Panc1 (cell line): ENCODE measurements around the gene NUP93. TPM values are rescaled to one million over a fixed set of nuclear protein-coding genes. Genes with fewer than 3 reads are reported as not detected.

ENCODE experiments used
- ATAC-seq: fragments of 200-7000 bp; cut with Tn5 transposase; 2 replicates; pipeline ENCODE4 v1.9.1; 2020; ENCODE audit warnings: mild to moderate bottlenecking, moderate library complexity
- BruUV-seq: library from RNA; stranded (reverse); fragments of 400-500 nt; replicated peaks from 2 replicates; lab custom pipeline; 2021; lab: Mats Ljungman, UMichigan
- CTCF ChIA-PET: fragments of 300-600 bp; sonication (Branson Sonifier 250); formaldehyde crosslinking; loops from one replicate; lab custom pipeline; 2022; ENCODE audit warnings: antibody characterized with exemption; lab: Charles Lee
- POLR2A ChIA-PET: fragments of 300-600 bp; sonication (Branson Sonifier 250); formaldehyde crosslinking; loops from one replicate; lab custom pipeline; 2022; ENCODE audit warnings: antibody characterized with exemption; lab: Charles Lee
- DNase-seq: peaks from one replicate; pipeline ENCODE4 v3.0.0-alpha.2; 2010; ENCODE audit warnings: low read depth, low spot score
- H3K27ac ChIP-seq: 2 replicates; pipeline ENCODE4 v1.5.1; 2011; ENCODE audit warnings: mild to moderate bottlenecking, low read length, inconsistent platforms
- H3K27me3 ChIP-seq: fragments of 200-500 bp; sonication (Bioruptor generic); 2 replicates; pipeline ENCODE4 v1.6.0; 2014; ENCODE audit warnings: low read length, inconsistent platforms; ENCODE audit not compliant: control insufficient read depth, insufficient read depth
- H3K36me3 ChIP-seq: fragments of 200-500 bp; sonication (Bioruptor generic); 2 replicates; pipeline ENCODE4 v1.5.1; 2014; ENCODE audit warnings: inconsistent platforms, mild to moderate bottlenecking, low read length, moderate library complexity; ENCODE audit not compliant: control insufficient read depth, insufficient read depth
- H3K4me1 ChIP-seq: 2 replicates; pipeline ENCODE4 v1.5.1; 2011; ENCODE audit warnings: inconsistent platforms, mild to moderate bottlenecking, low read length, moderate library complexity; ENCODE audit not compliant: control insufficient read depth, insufficient read depth
- H3K4me3 ChIP-seq, 2 experiments: 2 replicates each; pipeline ENCODE4 v1.5.1; 2011 to 2012; ENCODE audit warnings: low read depth in 2 of 2, low read length in 2 of 2, mild to moderate bottlenecking in 2 of 2, inconsistent platforms in 1 of 2, moderate library complexity in 1 of 2
- H3K9me3 ChIP-seq: fragments of 200-500 bp; sonication (Bioruptor generic); 2 replicates; pipeline ENCODE4 v1.5.1; 2014; ENCODE audit warnings: low read depth, mild to moderate bottlenecking, inconsistent platforms, low read length, moderate library complexity; ENCODE audit not compliant: control insufficient read depth, insufficient read depth
- POLR2AphosphoS5 ChIP-seq: IDR thresholded peaks from 2 replicates; pipeline ENCODE4 v1.6.1; 2012; ENCODE audit warnings: mild to moderate bottlenecking, low read depth, low read length, moderate library complexity
- SIN3A ChIP-seq: IDR thresholded peaks from 2 replicates; pipeline ENCODE4 v1.6.1; 2012; ENCODE audit warnings: low read depth, mild to moderate bottlenecking, low read length, moderate library complexity, borderline replicate concordance; ENCODE audit not compliant: insufficient read depth
- TCF7L2 ChIP-seq: IDR thresholded peaks from 2 replicates; pipeline ENCODE4 v1.6.1; 2011; ENCODE audit warnings: mild to moderate bottlenecking, low read depth, low read length, inconsistent platforms
- in situ Hi-C: cut with HindIII; loops from 2 replicates; pipeline ENCODE4 v1.10.0; 2016; ENCODE audit warnings: low sequenced_read_pairs, low pct_unique_long_range_greater_than_20kb
- intact Hi-C: fragments of 100-400 bp; cut with micrococcal nuclease; formaldehyde crosslinking; loops from one replicate; pipeline ENCODE4 v1.10.0; 2022; ENCODE audit not compliant: unreplicated experiment
- total RNA-seq: library from RNA; stranded (reverse); gene quantifications from one replicate; pipeline ENCODE4 v1.2.1, GENCODE V29; 2021; ENCODE audit not compliant: unreplicated experiment
- TF ChIP-seq, protein P1 (sequence below), 2 experiments: IDR thresholded peaks; 2 replicates each; pipeline ENCODE4 v1.6.1; 2011 to 2012; ENCODE audit warnings: low read depth in 2 of 2, control low read depth in 1 of 2, low read length in 1 of 2, mild to moderate bottlenecking in 1 of 2, moderate library complexity in 1 of 2; ENCODE audit not compliant: insufficient read depth in 1 of 2
- TF ChIP-seq, protein P2 (sequence below): fragments of 450-650 bp; IDR thresholded peaks from 2 replicates; pipeline ENCODE4 v1.5.1; 2017; ENCODE audit warnings: mild to moderate bottlenecking

NUP93 gene
- total RNA-seq, 1 experiment from 2014 or later: 88.5 TPM

DNA sequence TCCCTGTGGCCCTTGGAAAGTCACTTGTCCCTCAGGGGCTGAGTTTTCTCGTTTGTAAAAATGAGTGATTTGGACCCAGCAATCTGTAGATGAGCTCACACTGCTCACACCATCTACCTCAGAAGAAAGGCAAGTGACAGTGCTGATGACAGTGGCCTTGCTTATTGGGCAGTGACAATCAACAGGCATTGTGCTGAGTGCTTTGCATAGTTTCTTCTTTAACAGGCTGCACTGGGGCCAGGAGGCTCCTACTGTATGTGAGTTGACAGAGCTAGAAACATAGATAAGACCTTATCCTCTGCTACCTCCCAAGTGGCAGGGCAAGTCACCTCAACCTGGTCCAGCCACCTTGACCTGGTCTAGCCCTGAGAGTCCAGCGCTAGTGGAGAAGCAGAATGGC, 105.4 kb downstream of the NUP93 start:
- ChIA-PET POLR2A (no interaction called here), CTCF (no interaction called here)
- peaks cover 7% of the 10 kb centered on the region for H3K36me3 ChIP-seq
- intact Hi-C loops: no loop called here
- no peaks in the 10 kb centered on the region for H3K27me3 ChIP-seq
- H3K27ac ChIP-seq: no peak overlapping the region
- BruUV-seq: no TSS peak
- no peak for TF ChIP-seq SIN3A
- no peak for TF ChIP-seq TCF7L2
- no peak for TF ChIP-seq POLR2AphosphoS5
- TF ChIP-seq, protein P1, sequence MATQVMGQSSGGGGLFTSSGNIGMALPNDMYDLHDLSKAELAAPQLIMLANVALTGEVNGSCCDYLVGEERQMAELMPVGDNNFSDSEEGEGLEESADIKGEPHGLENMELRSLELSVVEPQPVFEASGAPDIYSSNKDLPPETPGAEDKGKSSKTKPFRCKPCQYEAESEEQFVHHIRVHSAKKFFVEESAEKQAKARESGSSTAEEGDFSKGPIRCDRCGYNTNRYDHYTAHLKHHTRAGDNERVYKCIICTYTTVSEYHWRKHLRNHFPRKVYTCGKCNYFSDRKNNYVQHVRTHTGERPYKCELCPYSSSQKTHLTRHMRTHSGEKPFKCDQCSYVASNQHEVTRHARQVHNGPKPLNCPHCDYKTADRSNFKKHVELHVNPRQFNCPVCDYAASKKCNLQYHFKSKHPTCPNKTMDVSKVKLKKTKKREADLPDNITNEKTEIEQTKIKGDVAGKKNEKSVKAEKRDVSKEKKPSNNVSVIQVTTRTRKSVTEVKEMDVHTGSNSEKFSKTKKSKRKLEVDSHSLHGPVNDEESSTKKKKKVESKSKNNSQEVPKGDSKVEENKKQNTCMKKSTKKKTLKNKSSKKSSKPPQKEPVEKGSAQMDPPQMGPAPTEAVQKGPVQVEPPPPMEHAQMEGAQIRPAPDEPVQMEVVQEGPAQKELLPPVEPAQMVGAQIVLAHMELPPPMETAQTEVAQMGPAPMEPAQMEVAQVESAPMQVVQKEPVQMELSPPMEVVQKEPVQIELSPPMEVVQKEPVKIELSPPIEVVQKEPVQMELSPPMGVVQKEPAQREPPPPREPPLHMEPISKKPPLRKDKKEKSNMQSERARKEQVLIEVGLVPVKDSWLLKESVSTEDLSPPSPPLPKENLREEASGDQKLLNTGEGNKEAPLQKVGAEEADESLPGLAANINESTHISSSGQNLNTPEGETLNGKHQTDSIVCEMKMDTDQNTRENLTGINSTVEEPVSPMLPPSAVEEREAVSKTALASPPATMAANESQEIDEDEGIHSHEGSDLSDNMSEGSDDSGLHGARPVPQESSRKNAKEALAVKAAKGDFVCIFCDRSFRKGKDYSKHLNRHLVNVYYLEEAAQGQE (IDR thresholded peaks at IDR 0.05; ENCODE audit: insufficient read depth in 1 of 2, low read depth in 2 of 2, low read length in 1 of 2): no peak
- TF ChIP-seq, protein P2, sequence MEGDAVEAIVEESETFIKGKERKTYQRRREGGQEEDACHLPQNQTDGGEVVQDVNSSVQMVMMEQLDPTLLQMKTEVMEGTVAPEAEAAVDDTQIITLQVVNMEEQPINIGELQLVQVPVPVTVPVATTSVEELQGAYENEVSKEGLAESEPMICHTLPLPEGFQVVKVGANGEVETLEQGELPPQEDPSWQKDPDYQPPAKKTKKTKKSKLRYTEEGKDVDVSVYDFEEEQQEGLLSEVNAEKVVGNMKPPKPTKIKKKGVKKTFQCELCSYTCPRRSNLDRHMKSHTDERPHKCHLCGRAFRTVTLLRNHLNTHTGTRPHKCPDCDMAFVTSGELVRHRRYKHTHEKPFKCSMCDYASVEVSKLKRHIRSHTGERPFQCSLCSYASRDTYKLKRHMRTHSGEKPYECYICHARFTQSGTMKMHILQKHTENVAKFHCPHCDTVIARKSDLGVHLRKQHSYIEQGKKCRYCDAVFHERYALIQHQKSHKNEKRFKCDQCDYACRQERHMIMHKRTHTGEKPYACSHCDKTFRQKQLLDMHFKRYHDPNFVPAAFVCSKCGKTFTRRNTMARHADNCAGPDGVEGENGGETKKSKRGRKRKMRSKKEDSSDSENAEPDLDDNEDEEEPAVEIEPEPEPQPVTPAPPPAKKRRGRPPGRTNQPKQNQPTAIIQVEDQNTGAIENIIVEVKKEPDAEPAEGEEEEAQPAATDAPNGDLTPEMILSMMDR: no peak
- in situ Hi-C loops: no loop called here
- no peaks in the 10 kb centered on the region for H3K9me3 ChIP-seq
- H3K4me1 ChIP-seq: no peaks in the 10 kb centered on the region
- DNase-seq: no peak
- H3K4me3 ChIP-seq: no peak overlapping the region
- no peak for ATAC-seq

DNA sequence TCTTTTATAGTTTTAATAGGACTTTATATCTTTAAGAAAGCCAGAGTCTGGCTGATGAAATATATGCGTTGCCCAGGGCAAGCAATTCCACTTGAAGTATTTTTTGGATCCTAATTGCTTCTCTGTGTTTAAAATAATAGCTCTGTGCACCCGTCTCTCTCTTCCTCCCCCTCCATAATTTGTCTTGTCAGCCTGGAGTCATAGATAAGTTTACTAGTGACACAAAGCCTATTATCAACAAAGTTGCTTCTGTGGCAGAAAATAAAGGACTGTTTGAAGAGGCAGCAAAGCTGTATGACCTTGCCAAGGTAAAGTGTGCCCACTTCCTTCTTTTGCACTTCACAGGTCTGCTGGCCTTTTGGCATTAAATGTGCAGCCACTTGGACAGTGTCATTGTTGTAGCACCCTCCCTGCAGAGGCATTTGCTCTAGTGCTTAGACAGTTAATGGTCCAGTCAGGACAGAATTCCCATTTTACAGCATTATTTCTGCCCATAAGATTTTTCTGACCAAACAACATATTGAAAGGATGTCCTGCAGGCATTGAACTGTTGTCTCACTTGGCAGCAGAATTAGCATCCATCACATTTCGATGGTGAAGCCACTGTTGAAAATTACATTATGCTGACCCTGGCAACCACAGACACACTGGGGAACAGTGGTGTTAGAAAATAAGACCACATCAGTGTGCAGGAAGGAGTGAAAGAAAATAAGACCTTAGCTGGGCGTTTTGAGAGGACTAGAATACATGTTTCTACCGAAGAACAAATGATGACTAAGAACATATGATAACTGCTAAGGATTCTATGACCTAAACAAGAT, 106.7 kb downstream of the NUP93 start:
- TF ChIP-seq TCF7L2 (no peak), POLR2AphosphoS5 (no peak), SIN3A (no peak)
- TF ChIP-seq, protein P1 (IDR thresholded peaks at IDR 0.05; ENCODE audit: insufficient read depth in 1 of 2, low read depth in 2 of 2, low read length in 1 of 2): no peak
- TF ChIP-seq, protein P2: no peak
- no TSS peak for BruUV-seq
- Histone ChIP-seq H3K9me3 (no peaks in the 10 kb centered on the region), H3K4me1 (no peaks in the 10 kb centered on the region), H3K36me3 (peaks cover 7% of the 10 kb centered on the region), H3K27me3 (no peaks in the 10 kb centered on the region), H3K27ac (no peak overlapping the region), H3K4me3 (no peak overlapping the region)
- in situ Hi-C loops: no loop called here
- ChIA-PET CTCF (no interaction called here), POLR2A (no interaction called here)
- intact Hi-C loops: no loop called here
- ATAC-seq: no peak
- no peak for DNase-seq
